ENCODE measurements around the gene SLC1A3.

GRCh38 chr5:36688722-36689121, 82.3 kb downstream of the SLC1A3 start:
- TF ChIP-seq CTCF (IDR thresholded peaks at IDR 0.05) (no peak), POLR2A (IDR thresholded peaks at IDR 0.05) (no peak)

Measured in uterus (tissue), 2 donors.